Activated T-helper 1 cell treated with Interleukin-2 at 50 U/mL for 16 hours (primary cell): ENCODE data around the gene GON4L.
"Not testable (repeated sequence)": the region's sequence is repeated elsewhere in the genome, so short reads cannot be mapped to it uniquely, and the experiment has no call there.

Source experiments
- DNase-seq: peaks from one replicate; pipeline ENCODE4 v3.0.0-alpha.2; 2020; ENCODE audit warnings: low read depth

The GON4L gene

GRCh38 chr1:155813672-155814071 is 43.3 kb downstream of the GON4L start:
- DNase-seq: no peak

- DNase-seq: no peak
Observed at GRCh38 chr1:155812878-155813277, 44.1 kb downstream of the GON4L start.

- DNase-seq: no peak
Observed at GRCh38 chr1:155809088-155809487, 47.9 kb downstream of the GON4L start.

GRCh38 chr1:155801149-155801548 is 55.9 kb downstream of the GON4L start:
- DNase-seq: no peak

GRCh38 chr1:155795618-155796017 is 61.4 kb downstream of the GON4L start:
- not testable (repeated sequence) for DNase-seq

GRCh38 chr1:155794605-155795245 is 62.3 kb downstream of the GON4L start:
- DNase-seq: no peak

- no peak for DNase-seq
Observed at GRCh38 chr1:155793213-155793612, 63.8 kb downstream of the GON4L start.

GRCh38 chr1:155777582-155777981 is 79.4 kb downstream of the GON4L start:
- DNase-seq: no peak

- DNase-seq: no peak
Observed at GRCh38 chr1:155776414-155776813, 80.6 kb downstream of the GON4L start.

- no peak for DNase-seq
Observed at GRCh38 chr1:155773221-155773620, 83.8 kb downstream of the GON4L start.

GRCh38 chr1:155769257-155769656 is 87.8 kb downstream of the GON4L start:
- DNase-seq: no peak

- DNase-seq: not testable (repeated sequence)
Observed at GRCh38 chr1:155767399-155767989, 89.5 kb downstream of the GON4L start.

- not testable (repeated sequence) for DNase-seq
Observed at GRCh38 chr1:155763989-155764388, 93.0 kb downstream of the GON4L start.

GRCh38 chr1:155763090-155763815 is 93.8 kb downstream of the GON4L start:
- DNase-seq: not testable (repeated sequence)

GRCh38 chr1:155761736-155762405 is 95.1 kb downstream of the GON4L start:
- DNase-seq: no peak

GRCh38 chr1:155760751-155761475 is 96.1 kb downstream of the GON4L start:
- DNase-seq: no peak

- no peak for DNase-seq
Observed at GRCh38 chr1:155759966-155760630, 96.9 kb downstream of the GON4L start.

- DNase-seq: not testable (repeated sequence)
Observed at GRCh38 chr1:155759017-155759416, 98.0 kb downstream of the GON4L start.

- not testable (repeated sequence) for DNase-seq
Observed at GRCh38 chr1:155748141-155748540, 108.9 kb downstream of the GON4L start.

- not testable (repeated sequence) for DNase-seq
Observed at GRCh38 chr1:155747586-155747985, 109.4 kb downstream of the GON4L start.
